K562 (cell line): ENCODE data around the gene RHAG. TPM values are rescaled to one million over a fixed set of nuclear protein-coding genes. Genes with fewer than 3 reads are reported as not detected.
A peak's percentile ranks its signal among the peaks of the same experiment; 100 is the strongest.

Experiments used
- BRD9 ChIP-seq: fragments of 450-650 bp; IDR thresholded peaks from 2 replicates; pipeline ENCODE4 v1.6.1; 2018; ENCODE audit warnings: low read depth; ENCODE audit not compliant: partially characterized antibody
- CBX3 ChIP-seq, 2 experiments: IDR thresholded peaks; 1 replicate in 1 of 2; 2 replicates in 1 of 2; pipeline ENCODE4 v1.6.1; 2012; ENCODE audit warnings: inconsistent platforms in 2 of 2, low read length in 2 of 2, borderline replicate concordance in 1 of 2, control low read depth in 1 of 2
- CHAMP1 ChIP-seq: fragments of 450-650 bp; IDR thresholded peaks from 2 replicates; pipeline ENCODE4 v1.6.1; 2016; ENCODE audit warnings: mild to moderate bottlenecking
- DMBX1 ChIP-seq: fragments of 250-450 bp; sonication (Bioruptor Pico); IDR thresholded peaks from 2 replicates; pipeline ENCODE4 v1.8.0; 2022; ENCODE audit warnings: inconsistent platforms, mild to moderate bottlenecking, moderate library complexity, borderline replicate concordance
- KDM1A ChIP-seq, 2 experiments: fragments of 450-650 bp; IDR thresholded peaks; 2 replicates each; pipeline ENCODE4 v1.6.1; 2016; ENCODE audit warnings: mild to moderate bottlenecking in 2 of 2
- LARP7 ChIP-seq: fragments of 450-650 bp; IDR thresholded peaks from 2 replicates; pipeline ENCODE4 v1.6.1; 2016
- MTA3 ChIP-seq: fragments of 450-650 bp; formaldehyde crosslinking; IDR thresholded peaks from 2 replicates; pipeline ENCODE4 v1.6.1; 2017; ENCODE audit warnings: mild to moderate bottlenecking, borderline replicate concordance
- NBN ChIP-seq: fragments of 450-650 bp; IDR thresholded peaks from 2 replicates; pipeline ENCODE4 v1.6.1; 2016; ENCODE audit warnings: low read depth, mild to moderate bottlenecking
- POLR2AphosphoS5 ChIP-seq: IDR thresholded peaks from 2 replicates; pipeline ENCODE4 v1.6.1; 2011; ENCODE audit warnings: mild to moderate bottlenecking, low read depth, low read length, moderate library complexity; ENCODE audit not compliant: control insufficient read depth, insufficient read depth
- SMARCA5 ChIP-seq: fragments of 450-650 bp; IDR thresholded peaks from 2 replicates; pipeline ENCODE4 v1.6.1; 2016
- SREBF2 ChIP-seq: sonication (generic); formaldehyde crosslinking; IDR thresholded peaks from 2 replicates; pipeline ENCODE4 v1.4.0; 2020; ENCODE audit warnings: mild to moderate bottlenecking, missing genetic modification reagents
- STAT5A ChIP-seq: IDR thresholded peaks from 2 replicates; pipeline ENCODE4 v1.6.1; 2012; ENCODE audit warnings: low read length, inconsistent platforms, borderline replicate concordance
- ZNF165 ChIP-seq: fragments of 250-450 bp; sonication (Bioruptor Pico); IDR thresholded peaks from 2 replicates; pipeline ENCODE4 v1.4.0; 2020; ENCODE audit warnings: borderline replicate concordance
- ZNF518B ChIP-seq: fragments of 250-450 bp; sonication (Bioruptor Pico); IDR thresholded peaks from 2 replicates; pipeline ENCODE4 v1.5.0; 2021; ENCODE audit warnings: mild to moderate bottlenecking, moderate library complexity
- polyA plus RNA-seq, 8 experiments: library from polyadenylated mRNA; depleted of rRNA in 4 of 8; stranded (reverse) in 5 of 8; unstranded in 3 of 8; fragments of >200 nt; fragmentation: Nextera tagmentation in 2 of 8; fragmentation: Illumina TruSeq in 1 of 8; extraction: Ambion mirVana in 2 of 8; extraction: Trizol in 1 of 8; gene quantifications; 2 replicates each; pipeline versions ENCODE4 v1.2.1 to v1.2.3, GENCODE V29; 2011 to 2014; ENCODE audit warnings: inconsistent platforms in 1 of 8, missing spikeins in 1 of 8
- total RNA-seq, 7 experiments: library from RNA; depleted of rRNA in 6 of 7; stranded (reverse); fragments of >200 nt in 6 of 7; fragmentation: Illumina TruSeq in 2 of 7; extraction: Trizol in 2 of 7; gene quantifications; 2 replicates each; pipeline versions ENCODE4 v1.2.1 to v1.2.3, GENCODE V29; 2011 to 2021; ENCODE audit warnings: low replicate concordance in 1 of 7
- TF ChIP-seq, protein P1 (sequence below), 2 experiments: fragments of 450-650 bp; IDR thresholded peaks; 2 replicates each; pipeline ENCODE4 v1.6.1; 2018; ENCODE audit warnings: mild to moderate bottlenecking in 2 of 2, low read depth in 1 of 2; ENCODE audit not compliant: partially characterized antibody in 2 of 2

RHAG gene
- total and polyA plus RNA-seq, 9 of the 15 experiments (the other 6 are each of a cell fraction or from before 2014, with no cell fraction given): 290 to 1,202 (median 505) TPM

DNA sequence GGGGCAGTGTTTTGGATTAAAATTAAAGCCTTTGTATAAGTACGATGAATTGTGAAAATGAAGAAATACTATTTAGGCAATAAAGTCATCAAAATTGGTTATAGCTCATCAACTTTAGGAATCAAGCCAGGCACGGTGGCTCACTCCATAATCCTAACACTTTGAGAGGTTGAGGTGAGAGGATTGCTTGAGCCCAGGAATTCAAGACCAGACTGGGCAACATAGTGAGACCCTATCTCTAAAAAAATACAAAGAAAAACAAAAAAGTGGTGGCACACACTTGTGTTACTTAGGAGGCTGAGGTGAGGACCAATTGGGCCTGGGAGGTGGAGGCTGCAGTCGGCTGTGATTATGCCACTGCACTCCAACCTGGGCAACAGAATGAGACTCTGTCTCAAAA lies 8.5 kb upstream of the RHAG start (continued):
- TF ChIP-seq POLR2AphosphoS5 (no peak), LARP7 (peak; percentile 13; the same call in 1 of the 2 replicates), ZNF518B (CRISPR knock-in tag) (no peak), KDM1A (IDR thresholded peaks at IDR 0.05) (peak; percentile 68), ZNF165 (CRISPR knock-in tag) (no peak), CHAMP1 (peak; percentile 71; the same call in 1 of the 2 replicates), SMARCA5 (peak; percentile 66; the same call in 1 of the 2 replicates), CBX3 (IDR thresholded peaks at IDR 0.05; ENCODE audit: borderline replicate concordance in 1 of 2, low read length in 2 of 2) (0 out of 3 replicates have a peak, but pooled peaks of 1 of the 2 experiments have one; percentile 48), DMBX1 (CRISPR knock-in tag) (0 out of 2 replicates have a peak, but pooled peaks have one; percentile 50), BRD9 (peak; percentile 20), SREBF2 (CRISPR knock-in tag) (no peak), MTA3 (peak; percentile 22; the same call in 1 of the 2 replicates), STAT5A (no peak), NBN (no peak)
- TF ChIP-seq, protein P1, sequence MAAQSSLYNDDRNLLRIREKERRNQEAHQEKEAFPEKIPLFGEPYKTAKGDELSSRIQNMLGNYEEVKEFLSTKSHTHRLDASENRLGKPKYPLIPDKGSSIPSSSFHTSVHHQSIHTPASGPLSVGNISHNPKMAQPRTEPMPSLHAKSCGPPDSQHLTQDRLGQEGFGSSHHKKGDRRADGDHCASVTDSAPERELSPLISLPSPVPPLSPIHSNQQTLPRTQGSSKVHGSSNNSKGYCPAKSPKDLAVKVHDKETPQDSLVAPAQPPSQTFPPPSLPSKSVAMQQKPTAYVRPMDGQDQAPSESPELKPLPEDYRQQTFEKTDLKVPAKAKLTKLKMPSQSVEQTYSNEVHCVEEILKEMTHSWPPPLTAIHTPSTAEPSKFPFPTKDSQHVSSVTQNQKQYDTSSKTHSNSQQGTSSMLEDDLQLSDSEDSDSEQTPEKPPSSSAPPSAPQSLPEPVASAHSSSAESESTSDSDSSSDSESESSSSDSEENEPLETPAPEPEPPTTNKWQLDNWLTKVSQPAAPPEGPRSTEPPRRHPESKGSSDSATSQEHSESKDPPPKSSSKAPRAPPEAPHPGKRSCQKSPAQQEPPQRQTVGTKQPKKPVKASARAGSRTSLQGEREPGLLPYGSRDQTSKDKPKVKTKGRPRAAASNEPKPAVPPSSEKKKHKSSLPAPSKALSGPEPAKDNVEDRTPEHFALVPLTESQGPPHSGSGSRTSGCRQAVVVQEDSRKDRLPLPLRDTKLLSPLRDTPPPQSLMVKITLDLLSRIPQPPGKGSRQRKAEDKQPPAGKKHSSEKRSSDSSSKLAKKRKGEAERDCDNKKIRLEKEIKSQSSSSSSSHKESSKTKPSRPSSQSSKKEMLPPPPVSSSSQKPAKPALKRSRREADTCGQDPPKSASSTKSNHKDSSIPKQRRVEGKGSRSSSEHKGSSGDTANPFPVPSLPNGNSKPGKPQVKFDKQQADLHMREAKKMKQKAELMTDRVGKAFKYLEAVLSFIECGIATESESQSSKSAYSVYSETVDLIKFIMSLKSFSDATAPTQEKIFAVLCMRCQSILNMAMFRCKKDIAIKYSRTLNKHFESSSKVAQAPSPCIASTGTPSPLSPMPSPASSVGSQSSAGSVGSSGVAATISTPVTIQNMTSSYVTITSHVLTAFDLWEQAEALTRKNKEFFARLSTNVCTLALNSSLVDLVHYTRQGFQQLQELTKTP (IDR thresholded peaks at IDR 0.05; ENCODE audit: low read depth in 1 of 2, partially characterized antibody in 2 of 2): no peak
- TF ChIP-seq, all 486 proteins: peak for 16
